GM21619 (cell line): ENCODE measurements around the gene PLA2G1B.
"Not testable (repeated sequence)": the region's sequence is repeated elsewhere in the genome, so short reads cannot be mapped to it uniquely, and the experiment has no call there.

Source experiments
- ATAC-seq: cut with Tn5 transposase; IDR thresholded peaks from one replicate; pipeline ENCODE4 v1.9.1; 2021; ENCODE audit not compliant: unreplicated experiment

PLA2G1B gene

GRCh38 chr12:120359128-120359527 is 31.5 kb upstream of the PLA2G1B start:
- no peak for ATAC-seq

- ATAC-seq, result no peak
Observed at GRCh38 chr12:120358412-120359100, 31.0 kb upstream of the PLA2G1B start.

GRCh38 chr12:120357104-120357503 is 29.5 kb upstream of the PLA2G1B start:
- no peak for ATAC-seq

GRCh38 chr12:120356567-120357030 is 29.0 kb upstream of the PLA2G1B start:
- no peak for ATAC-seq

DNA sequence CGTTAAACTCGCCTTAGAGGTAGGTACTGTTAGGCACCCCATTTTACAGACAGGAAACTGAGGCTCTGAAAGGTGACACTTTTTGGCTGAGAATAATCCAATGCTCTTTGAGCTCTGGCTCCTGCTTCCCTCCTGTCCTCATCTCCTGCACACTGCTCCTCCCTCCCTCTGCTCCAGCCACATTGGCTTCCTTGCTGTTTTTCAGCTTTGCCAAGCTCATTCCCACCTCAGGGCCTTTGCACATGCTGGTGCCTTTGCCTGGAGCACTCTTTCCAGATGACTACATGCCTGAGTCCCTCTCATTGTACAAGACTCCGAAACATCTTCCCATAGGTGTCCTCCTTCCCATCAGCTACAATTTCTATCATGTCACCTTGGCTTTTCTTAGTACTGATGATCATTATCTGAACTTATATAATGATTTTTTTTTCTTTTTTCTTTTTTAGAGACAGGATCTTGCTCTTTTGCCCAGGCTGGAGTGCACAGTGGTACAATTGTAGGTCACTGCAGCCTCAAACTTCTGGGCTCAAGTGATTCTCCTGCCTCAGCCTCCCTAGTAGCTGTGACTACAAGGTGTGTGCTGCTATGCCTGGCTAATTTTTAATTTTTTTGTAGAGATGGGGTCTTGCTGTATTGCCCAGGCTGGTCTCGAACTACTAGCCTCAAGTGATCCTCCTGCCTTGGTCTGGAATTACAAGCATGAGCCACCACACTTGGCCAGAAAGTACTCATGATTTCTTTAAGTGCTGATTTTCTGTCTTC is 26.2 kb upstream of the PLA2G1B start:
- ATAC-seq, result no peak

DNA sequence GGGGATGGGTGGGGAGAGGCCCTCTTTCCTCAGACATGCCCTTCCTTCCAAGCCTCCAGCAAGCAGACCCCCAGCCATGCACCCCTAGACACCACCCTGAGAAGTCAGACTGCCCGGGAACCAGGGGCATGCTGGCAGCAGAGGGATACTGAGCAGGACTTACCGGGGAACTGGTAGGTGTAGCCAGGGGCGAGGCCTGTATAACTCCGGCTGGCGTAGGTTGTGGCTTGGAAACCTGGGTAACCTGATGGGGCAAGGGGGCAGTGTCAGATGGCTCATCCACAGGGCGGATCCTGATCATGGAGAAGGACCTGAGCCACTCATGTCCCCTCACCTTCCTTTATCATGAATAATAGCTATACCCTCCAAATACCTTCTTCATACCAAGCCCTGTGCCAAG is 25.6 kb upstream of the PLA2G1B start:
- ATAC-seq, result no peak

DNA sequence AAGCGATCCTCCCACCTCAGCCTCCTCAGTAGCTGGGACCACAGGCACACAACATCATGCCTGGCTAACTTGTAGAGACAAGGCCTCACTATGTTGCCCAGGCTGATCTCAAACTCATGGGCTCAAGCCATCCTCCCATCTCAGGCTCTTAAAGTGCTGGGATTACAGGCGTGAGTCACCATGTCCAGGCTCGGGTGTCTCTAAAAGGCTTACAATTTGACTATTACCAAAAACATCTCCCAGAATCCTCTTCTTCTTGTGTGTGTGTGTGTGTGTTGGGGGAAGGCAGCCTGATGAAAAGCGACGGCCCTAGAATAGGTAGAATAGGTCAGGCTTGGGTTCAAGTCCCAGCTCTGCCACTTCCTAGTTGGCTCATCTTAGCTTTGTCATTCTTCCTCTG is 24.5 kb upstream of the PLA2G1B start:
- no peak for ATAC-seq

GRCh38 chr12:120350576-120351350 is 23.2 kb upstream of the PLA2G1B start:
- no peak for ATAC-seq

- no peak for ATAC-seq
Observed at GRCh38 chr12:120347766-120348165, 20.2 kb upstream of the PLA2G1B start.

DNA sequence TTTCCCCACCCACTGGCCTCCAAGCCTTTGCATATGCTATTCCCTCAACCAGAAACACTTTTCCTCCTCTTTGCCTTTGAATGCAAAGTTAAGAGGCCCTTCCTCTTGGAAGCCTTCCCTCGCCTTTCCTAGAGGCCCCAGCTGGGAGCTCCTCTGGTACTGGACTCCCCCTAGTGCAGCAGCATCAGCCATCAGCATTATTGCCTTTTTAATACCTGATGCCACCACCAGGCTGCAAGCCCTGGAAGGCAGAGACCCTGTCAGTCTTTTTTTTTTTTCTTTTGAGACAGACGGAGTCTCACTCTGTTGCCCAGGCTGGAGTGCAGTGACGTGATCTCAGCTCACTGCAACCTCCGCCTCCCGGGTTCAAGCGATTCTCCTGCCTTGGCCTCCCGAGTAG is 19.1 kb upstream of the PLA2G1B start:
- no peak for ATAC-seq

- ATAC-seq, result no peak
Observed at GRCh38 chr12:120346031-120346430, 18.5 kb upstream of the PLA2G1B start.

DNA sequence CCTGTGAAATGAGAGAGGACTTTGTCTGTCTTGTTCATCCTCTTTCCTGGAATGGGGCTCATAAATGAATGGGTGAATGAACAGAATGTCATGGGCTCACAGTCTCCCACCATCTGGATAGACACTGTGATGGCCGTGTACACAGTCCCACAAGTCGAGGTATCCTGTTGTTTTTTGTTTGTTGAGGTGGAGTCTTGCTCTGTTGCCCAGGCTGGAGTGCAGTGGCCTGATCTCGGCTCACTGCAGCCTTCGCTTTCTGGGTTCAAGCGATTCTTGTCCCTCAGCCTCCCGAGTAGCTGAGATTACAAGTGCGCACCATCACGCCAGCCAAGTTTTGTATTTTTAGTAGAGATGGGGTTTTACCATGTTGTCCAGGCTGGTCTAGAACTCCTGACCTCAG is 16.1 kb upstream of the PLA2G1B start:
- ATAC-seq, result no peak

- ATAC-seq, result no peak
Observed at GRCh38 chr12:120343039-120343537, 15.5 kb upstream of the PLA2G1B start.

- no peak for ATAC-seq
Observed at GRCh38 chr12:120342175-120343038, 14.8 kb upstream of the PLA2G1B start.

DNA sequence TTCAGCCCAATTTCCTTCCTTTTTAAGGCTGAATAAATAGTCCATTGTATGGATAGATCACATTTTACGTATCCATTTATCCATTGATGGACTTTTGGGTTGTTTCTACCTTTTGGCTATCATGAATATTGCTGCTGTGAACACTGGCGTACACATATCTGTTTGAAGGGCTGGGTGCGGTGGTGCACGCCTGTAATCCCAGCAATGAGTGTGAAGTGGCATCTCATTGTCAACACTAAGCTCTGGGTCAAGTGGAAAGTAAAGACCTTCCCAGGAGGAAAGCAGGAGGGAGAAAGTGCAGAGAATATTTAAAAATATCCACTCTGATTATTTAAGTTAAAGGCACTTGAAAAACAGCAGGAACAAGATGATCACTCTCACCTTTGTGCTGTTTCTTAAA is 11.7 kb upstream of the PLA2G1B start:
- ATAC-seq, result no peak

GRCh38 chr12:120337730-120338129 is 10.2 kb upstream of the PLA2G1B start:
- ATAC-seq, result no peak

GRCh38 chr12:120336392-120336791 is 8.8 kb upstream of the PLA2G1B start:
- ATAC-seq, result not testable (repeated sequence)

- ATAC-seq, result not testable (repeated sequence)
Observed at GRCh38 chr12:120335447-120335846, 7.9 kb upstream of the PLA2G1B start.

GRCh38 chr12:120332523-120332922 is 4.9 kb upstream of the PLA2G1B start:
- ATAC-seq, result no peak

- ATAC-seq, result no peak
Observed at GRCh38 chr12:120332041-120332440, 4.5 kb upstream of the PLA2G1B start.

- no peak for ATAC-seq
Observed at GRCh38 chr12:120331390-120331789, 3.8 kb upstream of the PLA2G1B start.
